Epithelial cell of esophagus (primary cell): ENCODE measurements around the gene MUTYH.

ENCODE experiments used
- DNase-seq: peaks from one replicate; pipeline ENCODE4 v3.0.0; 2010; ENCODE audit warnings: low read depth
- H3K4me3 ChIP-seq: 2 replicates; pipeline ENCODE4 v1.5.1; 2011; ENCODE audit warnings: mild to moderate bottlenecking, low read length, control low read depth
- CTCF ChIP-seq: IDR thresholded peaks from 2 replicates; pipeline ENCODE4 v1.5.1; 2011; ENCODE audit warnings: low read depth, mild to moderate bottlenecking, low read length, control low read depth, inconsistent platforms; ENCODE audit not compliant: insufficient read depth; ENCODE audit errors: missing control alignments

Gene MUTYH

GRCh38 chr1:45304311-45305081 lies 35.7 kb downstream of the MUTYH start:
- TF ChIP-seq CTCF: no peak
- peak overlapping the region; percentile 73 for H3K4me3 ChIP-seq
- no peak for DNase-seq

GRCh38 chr1:45303520-45304310 lies 36.5 kb downstream of the MUTYH start:
- DNase-seq: peak; percentile 99
- peak; percentile 54 for TF ChIP-seq CTCF
- peak overlapping the region; percentile 73 for H3K4me3 ChIP-seq

DNA sequence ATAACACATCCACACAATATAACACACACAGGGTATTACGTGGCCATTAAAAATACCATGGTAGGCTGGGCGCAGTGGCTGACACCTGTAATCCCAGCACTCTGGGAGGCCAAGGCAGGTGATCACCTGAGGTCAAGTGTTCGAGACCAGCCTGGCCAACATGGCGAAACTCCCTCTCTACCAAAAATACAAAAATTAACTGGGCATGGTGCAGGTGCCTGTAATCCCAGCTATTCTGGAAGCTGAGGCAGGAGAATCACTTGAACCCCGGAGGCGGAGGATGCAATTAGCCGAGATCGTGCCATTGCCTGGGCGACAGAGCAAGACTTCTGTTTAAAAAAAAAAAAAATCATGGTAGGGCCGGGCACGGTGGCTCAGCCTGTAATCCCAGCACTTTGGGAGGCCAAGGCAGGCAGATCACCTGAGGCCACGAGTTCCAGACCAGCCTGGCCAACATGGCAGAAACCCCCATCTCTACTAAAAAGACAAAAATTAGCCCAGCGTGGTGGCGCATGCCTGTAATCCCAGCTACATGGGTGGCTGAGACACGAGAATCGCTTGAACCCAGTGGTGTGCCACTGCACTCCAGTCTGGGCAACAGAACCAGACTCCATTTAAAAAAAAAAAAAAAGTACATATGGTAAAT lies 37.6 kb downstream of the MUTYH start:
- peak overlapping the region; percentile 73 for H3K4me3 ChIP-seq
- TF ChIP-seq CTCF: no peak
- no peak for DNase-seq

DNA sequence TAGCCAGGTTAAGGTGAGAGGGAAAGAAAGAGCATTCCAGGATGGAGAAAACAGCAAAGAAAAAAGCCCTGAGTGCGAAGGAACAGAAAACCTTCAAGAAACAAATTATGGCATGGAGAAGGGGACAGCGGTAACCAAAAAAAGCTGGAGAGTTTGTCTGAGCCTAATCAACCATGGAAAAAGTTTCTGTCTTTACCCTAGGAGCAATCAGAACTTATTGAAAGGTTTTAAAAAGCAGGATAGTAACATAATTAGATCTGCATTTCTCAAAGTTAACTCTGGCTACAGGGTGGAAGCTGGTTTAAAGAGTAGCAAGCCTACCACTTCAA lies 39.6 kb downstream of the MUTYH start:
- no peak for DNase-seq
- no peak for TF ChIP-seq CTCF

DNA sequence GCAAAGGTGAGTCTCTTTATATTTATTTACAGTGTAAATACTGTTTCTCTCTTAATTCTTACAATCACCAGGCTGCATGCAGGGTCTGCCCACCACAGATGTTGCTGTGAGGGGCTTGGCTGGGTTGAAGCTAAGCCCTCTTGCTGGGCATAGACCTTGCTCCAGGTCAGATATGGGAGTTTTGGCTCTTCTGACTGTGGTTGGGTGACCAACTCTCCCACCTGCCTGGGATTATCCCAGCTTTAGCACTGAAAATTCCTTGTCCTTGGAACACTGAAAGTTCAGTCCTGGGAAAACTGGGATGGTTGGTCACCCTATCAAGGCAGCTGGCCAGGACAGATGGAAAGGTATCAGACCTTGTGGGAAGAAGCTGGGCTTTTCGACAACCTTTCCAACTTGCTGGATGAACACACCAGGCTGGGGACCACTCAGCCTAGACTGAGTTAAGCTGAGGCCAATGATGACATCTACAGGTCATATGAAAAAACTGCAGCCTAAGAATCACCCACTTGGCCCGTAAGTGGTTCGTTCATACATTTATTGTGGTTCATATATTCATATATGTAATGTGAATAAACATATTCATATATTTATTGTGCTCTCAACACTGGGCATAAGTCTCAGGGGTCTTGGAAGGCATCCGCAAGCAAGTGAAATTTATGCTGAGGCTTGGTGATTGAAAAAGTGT lies 40.1 kb downstream of the MUTYH start:
- H3K4me3 ChIP-seq: no peak overlapping the region
- peak; percentile 76 for TF ChIP-seq CTCF
- DNase-seq: peak; percentile 75

More for the DNA sequence above, 39.6 kb downstream of the MUTYH start:
- H3K4me3 ChIP-seq: no peak overlapping the region

GRCh38 chr1:45299296-45299695 lies 40.9 kb downstream of the MUTYH start:
- H3K4me3 ChIP-seq: no peak overlapping the region
- no peak for DNase-seq
- TF ChIP-seq CTCF: no peak
